Ascending aorta (tissue), 2 donors: ENCODE data around the gene SLC6A6. TPM values are rescaled to one million over a fixed set of nuclear protein-coding genes. Genes with fewer than 3 reads are reported as not detected.

Experiments
- DNase-seq, 2 donors: peaks; one replicate each; pipeline ENCODE4 v3.0.0-alpha.2; 2019; ENCODE audit warnings: low spot score in 2 of 2
- H3K27ac ChIP-seq, 2 donors: fragments of 200-600 bp; sonication (generic); one replicate each; pipeline ENCODE4 v1.5.1; 2016 to 2017; ENCODE audit warnings: mild to moderate bottlenecking in 1 of 2
- H3K27me3 ChIP-seq: fragments of 200-600 bp; sonication (generic); one replicate; pipeline ENCODE4 v1.5.1; 2017
- H3K36me3 ChIP-seq, 2 donors: fragments of 200-600 bp; sonication (generic); one replicate each; pipeline ENCODE4 v1.5.1; 2016
- H3K4me1 ChIP-seq, 2 donors: fragments of 200-600 bp; sonication (generic); one replicate each; pipeline ENCODE4 v1.5.1; 2016 to 2017; ENCODE audit warnings: mild to moderate bottlenecking in 1 of 2
- H3K4me3 ChIP-seq, 2 donors: fragments of 200-600 bp; sonication (generic); one replicate each; pipeline ENCODE4 v1.5.1; 2016 to 2017; ENCODE audit warnings: mild to moderate bottlenecking in 1 of 2
- H3K9me3 ChIP-seq, 2 donors: fragments of 200-600 bp; sonication (generic); one replicate each; pipeline ENCODE4 v1.5.1; 2016
- CTCF ChIP-seq, 3 experiments: fragments of 200-600 bp in 2 of 3; fragments of 450-650 bp in 1 of 3; sonication (generic) in 2 of 3; IDR thresholded peaks; one replicate each; pipeline ENCODE4 v1.5.1; 2016 to 2019; ENCODE audit warnings: antibody characterized with exemption in 3 of 3, mild to moderate bottlenecking in 1 of 3, moderate library complexity in 1 of 3
- intact Hi-C: fragments of 100-400 bp; cut with DNase I; formaldehyde crosslinking; loops from one replicate; pipeline ENCODE4 v1.15.1; 2023
- total RNA-seq: library from RNA; depleted of rRNA; stranded (reverse); fragments of >200 nt; gene quantifications from one replicate; pipeline ENCODE4 v1.1.0, GENCODE V29; 2016

Gene SLC6A6
- total RNA-seq, 1 donor from 2014 or later, result 78.1 TPM

DNA sequence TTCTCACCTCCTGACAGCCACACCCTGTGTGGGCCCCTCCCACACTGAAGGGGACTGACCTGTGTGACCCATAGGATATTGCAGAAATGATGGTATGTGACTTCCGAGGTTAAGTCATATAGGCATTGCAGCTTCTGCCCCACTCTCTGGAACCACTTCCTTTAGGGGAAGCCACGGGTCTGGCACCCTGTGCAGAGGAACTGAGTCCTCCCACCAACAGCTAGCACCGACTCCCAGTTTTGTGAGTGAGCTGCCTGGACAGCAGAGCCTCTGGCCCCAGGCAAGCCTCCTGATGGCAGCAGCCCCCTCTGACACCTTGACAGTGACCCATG lies 24.6 kb upstream of the SLC6A6 start:
- DNase-seq, result peak in 1 of 2 donors; percentile 65
- H3K27me3 ChIP-seq, result no peaks in the 10 kb centered on the region
- H3K27ac ChIP-seq, result no peak overlapping the region
- H3K4me3 ChIP-seq, result no peak overlapping the region
- H3K36me3 ChIP-seq, result no peaks in the 10 kb centered on the region
- intact Hi-C loops, result no loop called here
- no peak for TF ChIP-seq CTCF (IDR thresholded peaks at IDR 0.05)
- H3K4me1 ChIP-seq, result peaks cover 0 to 5% of the 10 kb centered on the region in 2 donors
- no peaks in the 10 kb centered on the region for H3K9me3 ChIP-seq

GRCh38 chr3:14378415-14378814 lies 24.0 kb upstream of the SLC6A6 start:
- intact Hi-C loops, result no loop called here
- TF ChIP-seq CTCF (IDR thresholded peaks at IDR 0.05), result no peak
- peaks cover 0 to 5% of the 10 kb centered on the region in 2 donors for H3K4me1 ChIP-seq

GRCh38 chr3:14379843-14380242 lies 22.6 kb upstream of the SLC6A6 start:
- intact Hi-C loops, result no loop called here
- Histone ChIP-seq H3K4me1 (no peaks in the 10 kb centered on the region), H3K4me3 (no peak overlapping the region), H3K27me3 (no peaks in the 10 kb centered on the region), H3K36me3 (no peaks in the 10 kb centered on the region), H3K9me3 (no peaks in the 10 kb centered on the region), H3K27ac (no peak overlapping the region)
- no peak for TF ChIP-seq CTCF (IDR thresholded peaks at IDR 0.05)
- DNase-seq, result no peak

More at GRCh38 chr3:14378415-14378814, 24.0 kb upstream of the SLC6A6 start:
- Histone ChIP-seq H3K27ac (no peak overlapping the region), H3K9me3 (no peaks in the 10 kb centered on the region), H3K36me3 (no peaks in the 10 kb centered on the region), H3K4me3 (no peak overlapping the region), H3K27me3 (no peaks in the 10 kb centered on the region)
- no peak for DNase-seq

- Histone ChIP-seq H3K27ac (no peak overlapping the region), H3K9me3 (no peaks in the 10 kb centered on the region), H3K27me3 (no peaks in the 10 kb centered on the region), H3K4me1 (no peaks in the 10 kb centered on the region), H3K36me3 (no peaks in the 10 kb centered on the region), H3K4me3 (no peak overlapping the region)
- DNase-seq, result no peak
- no peak for TF ChIP-seq CTCF (IDR thresholded peaks at IDR 0.05)
- intact Hi-C loops, result no loop called here
Observed at GRCh38 chr3:14386254-14386653, 16.2 kb upstream of the SLC6A6 start.

- H3K4me1 ChIP-seq, result no peaks in the 10 kb centered on the region
- no peaks in the 10 kb centered on the region for H3K9me3 ChIP-seq
- DNase-seq, result no peak
- H3K27me3 ChIP-seq, result no peaks in the 10 kb centered on the region
- no peak overlapping the region for H3K27ac ChIP-seq
- H3K4me3 ChIP-seq, result no peak overlapping the region
- intact Hi-C loops, result no loop called here
- no peaks in the 10 kb centered on the region for H3K36me3 ChIP-seq
- no peak for TF ChIP-seq CTCF (IDR thresholded peaks at IDR 0.05)
Observed at GRCh38 chr3:14388201-14388600, 14.2 kb upstream of the SLC6A6 start.

DNA sequence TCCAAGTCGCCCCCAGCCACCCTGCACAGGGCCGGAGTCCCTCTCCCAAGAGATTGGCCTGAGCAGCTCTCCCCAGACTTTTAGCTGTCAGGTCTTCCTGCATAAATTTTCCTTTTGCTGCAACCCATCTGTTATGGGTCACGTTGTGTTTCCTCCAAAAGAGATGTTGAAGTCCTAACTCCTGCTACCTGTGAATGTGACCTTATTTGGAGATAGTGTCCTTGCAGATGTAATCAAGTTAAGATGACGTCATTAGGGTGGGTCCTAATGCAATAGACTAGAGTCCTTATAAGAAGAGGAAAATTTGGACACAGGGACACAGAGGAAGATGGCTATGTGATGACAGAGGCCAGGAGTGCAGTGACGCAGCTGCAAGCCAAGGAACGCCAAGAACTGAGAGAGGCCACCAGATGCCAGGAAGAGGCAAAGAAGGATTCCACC lies 13.2 kb upstream of the SLC6A6 start:
- H3K4me3 ChIP-seq, result no peak overlapping the region
- intact Hi-C loops, result no loop called here
- H3K27ac ChIP-seq, result no peak overlapping the region

More for the DNA sequence above, 13.2 kb upstream of the SLC6A6 start:
- H3K9me3 ChIP-seq, result no peaks in the 10 kb centered on the region
- DNase-seq, result no peak
- H3K36me3 ChIP-seq, result no peaks in the 10 kb centered on the region
- no peaks in the 10 kb centered on the region for H3K4me1 ChIP-seq
- no peak for TF ChIP-seq CTCF (IDR thresholded peaks at IDR 0.05)
- H3K27me3 ChIP-seq, result no peaks in the 10 kb centered on the region
